Measurements from ENCODE around the gene TMEM115.

DNA sequence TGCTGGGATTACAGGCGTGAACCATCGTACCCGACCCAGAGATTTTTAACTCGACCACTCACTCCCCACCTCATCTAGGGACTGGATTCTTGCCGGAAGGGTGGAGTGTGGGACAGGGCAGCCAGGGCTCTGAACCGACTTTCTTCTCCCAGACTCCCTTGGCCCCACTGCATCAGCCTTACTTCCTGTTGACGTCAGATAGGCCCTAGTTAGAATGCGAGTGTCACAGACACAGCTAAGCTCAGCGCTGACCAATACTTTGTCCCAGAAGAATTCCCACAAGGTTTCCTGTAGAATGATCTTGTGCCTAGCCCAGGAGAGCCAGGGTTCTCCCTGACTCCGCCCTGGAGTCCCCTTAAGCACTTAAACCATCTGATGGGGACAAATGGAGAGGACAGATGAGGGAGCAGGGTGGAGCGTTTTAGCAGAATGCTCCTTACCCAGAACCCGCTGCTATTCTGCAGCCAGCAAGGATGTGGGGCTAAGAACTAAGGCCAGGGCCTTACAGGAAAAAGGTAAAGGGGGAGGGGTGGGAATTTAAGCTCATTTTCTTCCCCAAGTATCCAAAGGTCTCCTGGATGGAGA, 25.5 kb downstream of the TMEM115 start:
- TF ChIP-seq, protein P1, sequence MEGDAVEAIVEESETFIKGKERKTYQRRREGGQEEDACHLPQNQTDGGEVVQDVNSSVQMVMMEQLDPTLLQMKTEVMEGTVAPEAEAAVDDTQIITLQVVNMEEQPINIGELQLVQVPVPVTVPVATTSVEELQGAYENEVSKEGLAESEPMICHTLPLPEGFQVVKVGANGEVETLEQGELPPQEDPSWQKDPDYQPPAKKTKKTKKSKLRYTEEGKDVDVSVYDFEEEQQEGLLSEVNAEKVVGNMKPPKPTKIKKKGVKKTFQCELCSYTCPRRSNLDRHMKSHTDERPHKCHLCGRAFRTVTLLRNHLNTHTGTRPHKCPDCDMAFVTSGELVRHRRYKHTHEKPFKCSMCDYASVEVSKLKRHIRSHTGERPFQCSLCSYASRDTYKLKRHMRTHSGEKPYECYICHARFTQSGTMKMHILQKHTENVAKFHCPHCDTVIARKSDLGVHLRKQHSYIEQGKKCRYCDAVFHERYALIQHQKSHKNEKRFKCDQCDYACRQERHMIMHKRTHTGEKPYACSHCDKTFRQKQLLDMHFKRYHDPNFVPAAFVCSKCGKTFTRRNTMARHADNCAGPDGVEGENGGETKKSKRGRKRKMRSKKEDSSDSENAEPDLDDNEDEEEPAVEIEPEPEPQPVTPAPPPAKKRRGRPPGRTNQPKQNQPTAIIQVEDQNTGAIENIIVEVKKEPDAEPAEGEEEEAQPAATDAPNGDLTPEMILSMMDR (conservative IDR thresholded peaks at IDR 0.05) = no peak
- TF ChIP-seq ZFX (IDR thresholded peaks at IDR 0.05) = no peak
